ENCODE results near the gene NAA10.

DNA sequence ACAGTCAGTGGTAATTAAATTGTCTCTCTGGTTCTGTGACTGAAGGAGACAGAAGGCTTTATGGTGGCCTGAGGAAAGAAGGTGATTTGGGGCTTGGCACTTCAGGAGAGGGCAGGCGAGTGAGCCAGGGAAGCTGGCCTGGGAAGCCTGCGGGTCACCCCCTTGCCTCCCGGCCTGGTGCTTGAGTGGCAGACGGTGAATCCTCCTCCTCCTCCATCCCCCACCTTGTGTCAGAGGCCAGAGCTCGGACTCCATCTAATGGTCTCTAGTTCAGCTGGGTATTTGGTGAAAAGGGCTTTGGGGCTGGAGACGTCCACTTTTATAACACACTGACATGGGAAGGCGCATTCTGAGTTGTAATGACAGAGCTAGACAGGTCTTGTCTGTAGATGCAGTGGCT is 46.4 kb upstream of the NAA10 start:
- no peak for TF ChIP-seq CTCF (IDR thresholded peaks at IDR 0.05)
- no peak for TF ChIP-seq POLR2A (IDR thresholded peaks at IDR 0.05)
- no peak for TF ChIP-seq POLR2AphosphoS5 (IDR thresholded peaks at IDR 0.05)
